ENCODE results near the gene MGAT5B.
"Not testable (repeated sequence)": the region's sequence is repeated elsewhere in the genome, so short reads cannot be mapped to it uniquely, and the experiment has no call there.

Gene MGAT5B

GRCh38 chr17:76847031-76847430, 21.2 kb upstream of the MGAT5B start:
- DNase-seq (ENCODE audit: low read depth) = no peak

GRCh38 chr17:76848670-76849069, 19.5 kb upstream of the MGAT5B start:
- DNase-seq (ENCODE audit: low read depth) = no peak

DNA sequence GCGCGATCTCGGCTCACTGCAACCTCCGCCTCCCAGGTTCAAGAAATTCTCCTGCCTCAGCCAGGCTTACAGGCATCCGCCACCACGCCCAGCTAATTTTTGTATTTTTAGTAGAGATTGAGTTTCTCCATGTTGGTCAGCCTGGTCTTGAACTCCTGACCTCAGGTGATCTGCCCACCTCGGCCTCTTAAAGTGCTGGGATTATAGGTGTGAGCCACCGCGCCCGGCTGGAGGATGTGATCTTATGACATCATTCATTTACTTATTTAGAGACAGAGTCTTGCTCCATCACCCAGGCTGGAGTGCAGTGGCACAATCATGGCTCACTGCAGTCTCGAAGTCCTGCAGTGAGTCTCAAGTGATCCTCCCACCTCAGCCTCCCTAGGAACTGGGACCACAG, 19.0 kb upstream of the MGAT5B start:
- DNase-seq (ENCODE audit: low read depth) = not testable (repeated sequence)

DNA sequence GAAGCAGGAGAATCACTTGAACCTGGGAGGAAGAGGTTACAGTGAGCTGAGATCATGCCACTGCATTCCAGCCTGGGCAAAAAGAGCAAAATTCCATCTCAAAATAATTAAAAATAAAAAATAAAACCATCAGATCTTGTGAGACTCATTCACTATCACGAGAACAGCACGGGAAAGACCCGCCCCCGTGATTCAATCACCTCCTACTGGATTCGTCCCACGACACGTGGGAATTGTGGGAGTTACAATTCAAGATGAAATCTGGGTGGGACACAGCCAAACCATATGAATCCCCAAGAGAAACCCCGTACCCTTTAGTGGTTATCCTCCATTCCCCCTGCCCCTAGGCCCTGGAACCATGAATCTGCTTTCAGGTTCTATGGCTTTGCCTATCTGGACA, 15.4 kb upstream of the MGAT5B start:
- DNase-seq (ENCODE audit: low read depth) = no peak

DNA sequence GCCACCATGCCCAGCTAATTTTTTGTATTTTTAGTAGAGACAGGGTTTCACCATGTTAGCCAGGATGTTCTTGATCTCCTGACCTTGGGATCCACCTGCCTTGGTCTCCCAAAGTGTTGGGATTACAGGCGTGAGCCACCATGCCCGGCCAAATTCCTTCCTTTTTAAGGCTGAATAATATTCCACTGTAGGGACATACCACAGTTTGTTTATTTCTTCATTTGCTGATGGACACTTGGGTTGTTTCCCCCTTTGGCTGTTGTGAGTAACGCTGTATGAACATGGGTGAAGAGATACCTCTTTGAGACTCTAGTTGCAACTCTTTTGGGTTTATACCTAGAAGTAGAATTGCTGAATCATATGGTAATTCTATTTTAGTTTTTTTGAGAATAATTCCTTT, 13.1 kb upstream of the MGAT5B start:
- DNase-seq (ENCODE audit: low read depth) = no peak

DNA sequence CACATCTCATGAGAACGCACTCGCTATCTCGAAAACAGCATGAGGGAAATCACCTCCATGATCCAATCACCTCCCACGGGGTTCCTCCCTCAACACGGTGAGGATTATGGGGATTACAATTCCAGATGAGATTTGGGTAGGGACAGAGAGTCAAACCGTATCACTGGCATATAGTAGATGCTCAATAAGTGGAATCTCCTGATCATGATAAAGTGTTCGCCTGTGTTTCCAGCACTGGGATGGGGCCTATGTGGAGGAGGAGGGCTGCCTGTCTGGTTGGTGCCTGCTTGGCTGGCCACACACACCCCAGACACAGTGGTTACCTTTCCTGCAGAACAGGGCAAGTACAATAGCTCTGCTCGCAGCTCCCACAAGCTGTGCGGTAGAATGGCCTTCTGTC, 6.1 kb upstream of the MGAT5B start:
- DNase-seq (ENCODE audit: low read depth) = no peak

DNA sequence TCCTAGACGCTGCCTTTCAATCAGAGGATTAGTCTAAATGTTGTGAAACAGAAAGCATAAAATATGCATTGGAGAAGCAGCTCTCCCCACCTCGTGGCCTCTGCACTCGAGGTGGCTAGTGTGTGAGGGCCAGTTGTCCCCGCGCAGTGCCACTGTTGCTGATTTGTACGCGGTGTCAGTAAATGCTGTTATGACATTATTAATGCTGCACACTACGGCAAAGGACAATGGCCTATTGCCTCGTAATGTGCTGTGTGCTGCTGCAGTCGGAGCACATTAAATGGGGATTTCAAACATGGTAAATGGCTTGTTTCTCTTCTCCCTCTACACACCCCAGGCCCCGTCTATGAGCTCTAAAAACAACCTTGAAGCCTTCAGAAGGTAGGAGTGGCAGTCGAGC, 5.7 kb upstream of the MGAT5B start:
- no peak for DNase-seq (ENCODE audit: low read depth)

DNA sequence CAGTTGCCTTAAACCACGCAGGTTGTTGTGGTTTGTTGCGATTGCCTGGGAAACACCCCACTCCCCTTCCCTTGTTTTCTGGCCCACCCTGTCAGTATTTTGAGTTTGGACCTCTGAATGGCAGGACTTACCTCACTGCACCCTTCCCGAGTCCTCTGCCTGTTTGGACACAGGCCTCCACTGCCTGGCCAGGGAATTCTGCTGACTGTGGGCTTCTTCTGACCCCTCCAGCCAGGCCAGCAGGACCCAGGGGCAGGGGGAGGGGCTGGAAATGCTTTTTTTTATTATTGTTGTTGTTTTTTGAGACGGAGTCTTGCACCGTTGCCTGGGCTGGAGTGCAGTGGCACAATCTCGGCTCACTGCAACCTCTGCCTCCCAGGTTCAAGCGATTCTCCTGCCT, 4.2 kb upstream of the MGAT5B start:
- DNase-seq (ENCODE audit: low read depth) = no peak

GRCh38 chr17:76865174-76865573, 3.0 kb upstream of the MGAT5B start:
- no peak for DNase-seq (ENCODE audit: low read depth)

DNA sequence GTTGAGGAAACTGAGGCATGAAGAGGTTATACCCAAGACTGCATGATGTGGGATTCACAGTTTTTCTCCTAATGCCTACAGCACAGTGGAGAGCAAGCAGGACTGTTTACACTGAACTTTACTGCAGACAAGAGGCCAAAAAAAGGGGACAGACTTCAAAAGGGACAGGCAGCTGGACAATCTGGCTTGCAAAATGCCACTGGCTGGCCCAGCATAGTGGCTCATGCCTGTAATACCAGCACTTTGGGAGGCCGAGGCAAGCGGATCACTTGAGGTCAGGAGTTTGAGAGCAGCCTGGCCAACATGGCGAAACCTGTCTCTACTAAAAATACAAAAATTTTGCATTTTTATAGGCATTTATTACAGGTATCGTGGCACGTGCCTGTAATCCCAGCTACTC, 2.0 kb upstream of the MGAT5B start:
- DNase-seq (ENCODE audit: low read depth) = no peak

DNA sequence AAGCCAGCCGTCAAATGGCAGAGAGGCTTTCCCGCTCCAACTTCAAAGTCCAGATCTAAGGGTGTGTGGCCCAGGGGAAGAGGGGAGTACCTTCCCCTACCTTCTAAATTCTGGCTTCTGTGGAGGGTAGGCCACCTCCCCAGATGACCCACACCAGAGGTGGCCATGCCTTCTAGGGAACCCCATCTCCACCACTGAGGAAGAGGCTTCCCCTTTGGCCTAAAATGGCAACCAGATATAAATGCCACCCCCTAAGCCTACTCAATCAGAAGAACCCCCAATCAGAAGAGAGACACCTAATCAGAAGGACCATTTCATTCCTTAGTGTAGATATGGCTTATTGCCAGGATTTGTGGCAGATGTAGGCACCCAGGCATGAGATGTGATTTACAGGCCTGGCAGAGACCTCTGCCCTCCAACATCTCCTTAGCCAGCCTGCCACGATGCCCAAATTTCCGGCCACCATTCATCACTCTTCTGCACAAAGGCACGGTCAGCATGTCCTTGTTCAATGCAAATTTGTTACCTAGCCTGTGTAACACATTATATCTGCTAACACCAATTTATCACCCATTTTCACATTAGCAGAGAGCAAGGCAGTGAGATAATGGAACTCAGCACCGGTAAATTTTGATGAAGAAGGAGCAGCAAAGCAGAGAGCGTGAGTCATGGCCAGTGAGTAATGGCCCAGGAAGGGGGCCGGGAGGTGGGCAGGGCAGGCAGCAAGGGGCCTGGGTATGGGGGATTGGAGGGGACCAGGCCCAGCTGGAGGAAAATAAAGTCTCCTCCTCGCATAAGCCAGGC, 1.2 kb upstream of the MGAT5B start:
- no peak for DNase-seq (ENCODE audit: low read depth)

GRCh38 chr17:76867578-76868175, 527 bp upstream of the MGAT5B start:
- no peak for DNase-seq (ENCODE audit: low read depth)

DNA sequence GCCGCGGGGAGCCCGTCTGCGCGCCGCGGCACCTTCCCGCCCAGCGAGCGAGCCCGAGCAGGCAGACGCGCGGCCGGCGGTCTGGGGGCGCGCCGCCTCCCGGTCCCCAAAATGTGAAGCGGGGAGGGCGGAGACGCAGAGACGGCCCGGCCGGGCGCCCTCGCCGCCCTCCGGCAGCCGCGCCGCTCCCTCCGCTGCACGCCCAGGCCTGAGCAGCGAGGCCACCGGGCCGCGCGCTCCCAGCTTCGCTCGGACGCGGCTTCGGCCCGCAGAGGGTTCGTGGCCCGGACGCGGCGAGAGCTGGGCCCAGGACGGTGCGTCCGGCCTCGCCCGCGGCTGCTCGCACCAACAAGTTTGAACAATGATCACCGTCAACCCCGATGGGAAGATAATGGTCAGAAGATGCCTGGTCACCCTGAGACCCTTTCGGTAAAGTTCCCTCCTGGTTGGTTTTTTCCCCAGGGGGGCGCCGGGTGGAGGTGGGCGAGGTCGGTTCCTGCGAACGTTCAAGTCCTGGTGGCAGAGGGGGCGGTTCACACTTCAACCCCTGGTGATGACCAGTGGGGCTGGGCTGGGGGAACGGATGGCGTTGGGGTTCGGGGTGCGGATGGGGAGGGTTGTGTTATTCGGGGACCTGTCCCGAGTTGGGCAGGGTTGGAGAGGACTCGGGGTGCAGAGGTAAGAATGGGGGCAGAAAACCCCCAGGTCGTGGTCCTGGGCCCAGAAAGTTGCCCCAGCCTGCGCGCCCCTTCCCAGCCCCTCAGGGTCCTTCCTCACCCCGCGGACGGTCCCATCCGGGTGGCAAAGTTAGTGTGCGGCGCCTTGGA, 678 bp downstream of the MGAT5B start:
- DNase-seq (ENCODE audit: low read depth) = no peak

GRCh38 chr17:76869496-76870376, 1.5 kb downstream of the MGAT5B start:
- DNase-seq (ENCODE audit: low read depth) = no peak

DNA sequence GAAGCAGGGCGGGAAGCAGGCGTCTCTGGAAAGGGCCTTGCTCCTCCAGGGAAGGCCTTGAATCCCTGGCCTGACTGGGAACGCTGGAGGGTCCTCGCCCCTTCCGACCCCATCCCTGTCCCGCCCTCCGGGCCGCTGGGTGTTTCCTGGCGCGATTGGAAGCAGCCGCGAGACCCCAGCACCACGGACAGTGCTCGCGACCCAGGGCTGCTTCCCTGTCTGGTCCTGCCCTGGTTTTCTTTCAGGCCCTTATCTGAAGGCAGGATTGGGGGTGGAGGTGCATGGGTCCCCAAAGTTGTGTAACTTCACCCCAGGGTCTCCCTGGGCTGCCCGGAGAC, 2.1 kb downstream of the MGAT5B start:
- no peak for DNase-seq (ENCODE audit: low read depth)

DNA sequence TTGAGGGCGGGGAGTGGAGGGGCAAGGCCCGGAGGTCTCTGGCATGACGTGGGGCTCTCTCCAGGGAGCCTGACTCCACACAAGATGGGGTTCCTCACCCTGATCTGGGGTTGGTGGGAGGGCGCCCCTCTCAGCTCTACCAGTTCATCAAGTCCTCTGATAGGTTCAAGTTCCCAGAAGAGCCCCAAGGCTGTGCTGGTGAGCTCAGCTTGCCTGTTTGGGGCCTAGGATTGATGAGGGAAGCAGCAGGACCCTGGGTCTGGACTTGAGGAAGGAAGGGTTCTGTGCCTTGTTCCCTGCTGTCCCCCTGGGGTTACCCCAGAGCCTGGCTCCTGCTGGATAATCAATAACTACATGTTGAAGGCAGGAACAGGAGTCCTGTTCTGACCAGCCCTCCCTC, 3.5 kb downstream of the MGAT5B start:
- no peak for DNase-seq (ENCODE audit: low read depth)

DNA sequence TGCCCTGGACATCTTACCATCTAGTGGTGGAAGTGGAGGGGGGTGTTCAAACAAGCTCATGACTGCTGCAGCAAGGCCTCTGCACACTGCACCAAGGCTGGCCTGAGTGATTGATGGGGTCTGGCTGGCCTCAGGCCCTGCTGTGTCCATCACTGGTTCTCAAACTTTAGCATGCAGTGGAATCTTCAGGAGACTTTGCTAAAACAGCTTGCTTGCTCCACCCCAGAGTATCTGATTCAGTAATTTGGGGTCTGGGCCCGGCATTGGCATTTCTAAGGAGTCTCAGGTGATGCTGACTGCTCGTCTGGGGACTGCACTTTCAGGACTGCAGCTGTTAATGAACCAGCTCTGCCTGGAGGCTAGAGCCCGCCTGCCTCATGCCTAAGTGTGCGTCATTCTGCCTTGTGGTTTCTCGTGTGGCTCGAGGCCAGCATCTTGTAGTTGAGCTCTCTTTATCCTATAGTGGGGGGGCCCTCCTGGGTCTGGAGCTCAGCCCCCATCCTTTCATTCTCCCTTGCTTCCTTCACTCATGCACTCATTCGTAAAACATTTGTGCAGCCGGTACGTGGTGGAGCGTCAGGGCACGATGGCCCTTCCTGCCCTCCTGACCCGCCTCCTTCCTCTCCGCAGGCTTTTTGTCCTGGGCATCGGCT, 4.1 kb downstream of the MGAT5B start:
- DNase-seq (ENCODE audit: low read depth) = no peak

GRCh38 chr17:76872874-76873221, 4.6 kb downstream of the MGAT5B start:
- no peak for DNase-seq (ENCODE audit: low read depth)

DNA sequence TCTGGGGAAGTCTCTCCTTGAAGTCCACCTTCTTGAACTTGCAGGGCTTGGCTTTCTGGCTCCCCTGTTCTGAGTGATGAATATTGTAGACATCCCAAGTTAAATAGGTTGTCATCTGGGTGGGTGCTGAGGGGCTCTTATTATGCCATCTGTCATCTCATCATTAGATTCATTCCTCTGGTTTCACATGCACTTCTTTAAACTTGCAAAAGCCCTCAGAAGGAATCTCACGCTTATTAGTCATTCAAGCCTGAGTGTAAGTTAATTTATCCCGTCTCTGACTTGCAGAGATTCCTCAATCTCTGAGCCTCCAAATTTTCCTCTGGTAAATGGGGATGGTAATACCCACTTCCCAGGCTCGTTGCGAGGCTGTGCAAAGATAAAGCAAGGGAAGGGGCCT, 5.7 kb downstream of the MGAT5B start:
- no peak for DNase-seq (ENCODE audit: low read depth)

GRCh38 chr17:76877437-76877836, 9.2 kb downstream of the MGAT5B start:
- no peak for DNase-seq (ENCODE audit: low read depth)

DNA sequence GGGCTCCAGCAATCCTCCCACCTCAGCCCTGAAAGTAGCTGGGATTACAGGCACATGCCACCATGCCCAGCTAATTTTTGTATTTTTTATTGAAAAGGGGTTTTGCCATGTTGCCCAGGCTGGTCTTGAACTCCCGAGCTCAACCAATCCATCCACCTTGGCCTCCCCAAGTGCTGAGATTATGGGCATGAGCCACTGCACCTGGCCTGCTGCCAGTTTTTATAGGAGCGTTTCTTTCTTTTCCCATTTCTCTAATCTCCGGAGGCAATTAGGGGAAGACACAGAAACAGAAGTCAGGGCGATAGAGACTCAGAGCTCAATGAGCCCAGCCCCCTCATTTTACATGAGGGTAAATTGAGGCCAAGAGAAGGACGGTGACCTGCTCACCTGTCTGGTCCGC, 10.4 kb downstream of the MGAT5B start:
- no peak for DNase-seq (ENCODE audit: low read depth)

DNA sequence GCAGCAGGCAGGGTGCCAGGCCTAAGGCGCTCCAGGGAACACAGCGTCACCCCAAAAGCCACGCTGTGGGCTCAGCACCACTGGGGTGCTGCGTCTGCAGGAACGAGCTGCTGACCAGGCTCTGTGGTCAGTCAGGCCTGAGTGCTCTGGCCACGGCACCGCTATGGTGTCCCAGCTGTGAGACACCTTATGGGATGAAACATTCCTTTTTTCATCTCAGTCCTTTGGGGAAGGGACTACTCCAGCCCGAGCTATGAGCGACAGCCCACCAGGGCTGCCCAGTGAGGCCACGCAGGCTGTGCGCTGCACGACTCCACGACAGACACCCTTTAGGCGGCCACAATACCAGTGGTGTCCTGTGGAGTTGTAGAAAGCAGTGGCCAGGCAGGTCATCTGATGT, 11.1 kb downstream of the MGAT5B start:
- DNase-seq (ENCODE audit: low read depth) = no peak

All from stimulated activated CD8-positive, alpha-beta memory T cell treated with anti-CD3 and anti-CD28 coated beads, Interleukin-12 subunit alpha, Interleukin-12 subunit beta, amount 100 ng/mL, for 4 hours (primary cell).